Astrocyte (in vitro differentiated cells and primary cell): ENCODE measurements around the gene TSPEAR. TPM values are rescaled to one million over a fixed set of nuclear protein-coding genes. Genes with fewer than 3 reads are reported as not detected.

Source experiments
- DNase-seq: peaks from one replicate; pipeline ENCODE4 v3.0.0-alpha.2; 2010; ENCODE audit warnings: low read depth
- FAIRE-seq: peaks from 2 replicates; lab custom pipeline; 2011; peaks lifted over from hg19 to GRCh38; lab: Jason Lieb, UNC
- H2AFZ ChIP-seq: 2 replicates; pipeline ENCODE4 v1.6.0; 2012; ENCODE audit warnings: low read depth, low read length, inconsistent platforms
- H3K27ac ChIP-seq: 2 replicates; pipeline ENCODE4 v1.5.1; 2011; ENCODE audit warnings: low read depth, low read length, inconsistent platforms
- H3K27me3 ChIP-seq: 2 replicates; pipeline ENCODE4 v1.6.0; 2011; ENCODE audit warnings: low read length, inconsistent platforms; ENCODE audit not compliant: insufficient read depth
- H3K36me3 ChIP-seq: 2 replicates; pipeline ENCODE4 v1.5.1; 2011; ENCODE audit warnings: low read length, inconsistent platforms; ENCODE audit not compliant: insufficient read depth
- H3K4me1 ChIP-seq: 2 replicates; pipeline ENCODE4 v1.5.1; 2011; ENCODE audit warnings: low read length, inconsistent platforms; ENCODE audit not compliant: insufficient read depth
- H3K4me2 ChIP-seq: 2 replicates; pipeline ENCODE4 v1.6.0; 2012; ENCODE audit warnings: low read length, inconsistent platforms
- H3K4me3 ChIP-seq: 2 replicates; pipeline ENCODE4 v1.5.1; 2011; ENCODE audit warnings: low read depth, mild to moderate bottlenecking, low read length, inconsistent platforms; ENCODE audit not compliant: insufficient read depth
- H3K79me2 ChIP-seq: 2 replicates; pipeline ENCODE4 v1.6.0; 2012; ENCODE audit warnings: mild to moderate bottlenecking, low read length, inconsistent platforms; ENCODE audit not compliant: insufficient read depth
- H3K9ac ChIP-seq: 2 replicates; pipeline ENCODE4 v1.6.0; 2012; ENCODE audit warnings: mild to moderate bottlenecking, low read length, inconsistent platforms
- H3K9me3 ChIP-seq: 2 replicates; pipeline ENCODE4 v1.5.1; 2012; ENCODE audit warnings: low read depth, mild to moderate bottlenecking, low read length, inconsistent platforms; ENCODE audit not compliant: insufficient read depth
- H4K20me1 ChIP-seq: 2 replicates; pipeline ENCODE4 v1.6.0; 2012; ENCODE audit warnings: low read length, inconsistent platforms; ENCODE audit not compliant: insufficient read depth
- H3K27ac Mint-ChIP-seq: one replicate; pipeline ENCODE4 v1.8.0; 2021; ENCODE audit warnings: mild to moderate bottlenecking, mixed read lengths; ENCODE audit not compliant: unreplicated experiment
- H3K27me3 Mint-ChIP-seq: one replicate; pipeline ENCODE4 v1.8.0; 2021; ENCODE audit warnings: low read depth, mixed read lengths; ENCODE audit not compliant: unreplicated experiment
- H3K36me3 Mint-ChIP-seq: one replicate; pipeline ENCODE4 v1.8.0; 2021; ENCODE audit warnings: low read depth, mixed read lengths; ENCODE audit not compliant: unreplicated experiment
- H3K4me1 Mint-ChIP-seq: one replicate; pipeline ENCODE4 v1.8.0; 2021; ENCODE audit warnings: low read depth, mixed read lengths; ENCODE audit not compliant: unreplicated experiment
- H3K4me3 Mint-ChIP-seq: one replicate; pipeline ENCODE4 v1.8.0; 2021; ENCODE audit warnings: mild to moderate bottlenecking, moderate library complexity, mixed read lengths; ENCODE audit not compliant: unreplicated experiment
- H3K9me3 Mint-ChIP-seq: one replicate; pipeline ENCODE4 v1.8.0; 2021; ENCODE audit warnings: mild to moderate bottlenecking, mixed read lengths; ENCODE audit not compliant: unreplicated experiment
- EZH2 ChIP-seq: IDR thresholded peaks from 2 replicates; pipeline ENCODE4 v1.6.1; 2012; ENCODE audit warnings: mild to moderate bottlenecking, low read length, inconsistent platforms; ENCODE audit not compliant: insufficient read depth
- total RNA-seq: library from RNA; stranded (reverse); gene quantifications from 2 replicates; pipeline ENCODE4 v1.2.1, GENCODE V29; 2021
- TF ChIP-seq, protein P1 (sequence below): IDR thresholded peaks from 2 replicates; pipeline ENCODE4 v1.5.1; 2011; ENCODE audit warnings: low read depth, mild to moderate bottlenecking, inconsistent platforms, low read length, moderate library complexity; ENCODE audit not compliant: insufficient read depth

Gene TSPEAR
- total RNA-seq, 1 donor from 2014 or later: not detected

DNA sequence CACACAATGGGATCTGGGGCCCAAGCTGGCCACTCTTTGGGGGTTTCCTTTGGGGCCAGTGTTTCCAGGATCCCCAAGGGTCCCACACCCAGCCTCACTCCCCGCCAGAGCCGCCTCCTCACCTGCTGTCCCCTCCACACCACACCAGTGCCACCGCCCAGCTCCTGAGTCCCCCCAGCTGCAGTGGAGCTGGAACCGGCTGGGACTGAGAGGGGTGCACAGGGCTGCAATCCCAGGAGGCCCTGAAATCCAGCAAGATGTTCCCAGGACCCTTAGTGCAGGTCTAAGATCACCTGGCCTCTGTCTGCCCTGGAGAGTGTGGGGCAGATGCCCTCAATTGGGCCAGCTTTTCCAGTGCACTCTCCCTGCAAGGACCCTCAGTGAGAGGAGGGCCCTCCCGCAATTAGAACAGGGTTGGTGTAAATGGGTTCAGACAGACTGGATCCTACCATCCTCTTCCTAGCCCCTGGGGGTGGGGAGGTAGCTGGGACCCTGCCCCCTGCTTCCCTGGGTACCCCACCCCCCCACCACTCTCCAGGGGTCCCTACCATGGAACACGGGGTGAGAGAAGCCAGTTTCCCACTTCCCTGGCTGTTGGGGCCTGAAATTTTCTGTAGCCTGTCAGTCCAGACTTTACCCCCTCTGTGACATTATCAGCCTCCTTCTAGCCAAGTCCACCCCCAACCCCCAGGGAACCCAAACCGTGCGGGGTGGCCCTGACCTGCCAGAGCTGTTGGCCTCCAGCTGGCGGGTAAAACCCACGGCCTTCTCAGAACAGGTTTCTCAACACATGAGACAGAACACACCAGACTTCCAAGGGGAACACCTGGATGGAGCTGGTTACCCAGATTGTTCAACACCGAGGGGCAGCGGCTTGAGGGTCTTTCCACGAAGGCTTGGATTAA lies 7.4 kb downstream of the TSPEAR start:
- Histone ChIP-seq H2AFZ (no peak overlapping the region), H3K4me1 (no peaks in the 10 kb centered on the region), H3K36me3 (no peaks in the 10 kb centered on the region), H3K9me3 (no peaks in the 10 kb centered on the region), H3K4me2 (no peak overlapping the region), H3K79me2 (no peaks in the 10 kb centered on the region), H3K9ac (no peak overlapping the region), H3K27ac (no peak overlapping the region), H3K4me3 (no peak overlapping the region), H4K20me1 (no peaks in the 10 kb centered on the region), H3K27me3 (peaks cover 39% of the 10 kb centered on the region)
- DNase-seq (no peak), FAIRE-seq (no peak)
- TF ChIP-seq EZH2: no peak
- TF ChIP-seq, protein P1, sequence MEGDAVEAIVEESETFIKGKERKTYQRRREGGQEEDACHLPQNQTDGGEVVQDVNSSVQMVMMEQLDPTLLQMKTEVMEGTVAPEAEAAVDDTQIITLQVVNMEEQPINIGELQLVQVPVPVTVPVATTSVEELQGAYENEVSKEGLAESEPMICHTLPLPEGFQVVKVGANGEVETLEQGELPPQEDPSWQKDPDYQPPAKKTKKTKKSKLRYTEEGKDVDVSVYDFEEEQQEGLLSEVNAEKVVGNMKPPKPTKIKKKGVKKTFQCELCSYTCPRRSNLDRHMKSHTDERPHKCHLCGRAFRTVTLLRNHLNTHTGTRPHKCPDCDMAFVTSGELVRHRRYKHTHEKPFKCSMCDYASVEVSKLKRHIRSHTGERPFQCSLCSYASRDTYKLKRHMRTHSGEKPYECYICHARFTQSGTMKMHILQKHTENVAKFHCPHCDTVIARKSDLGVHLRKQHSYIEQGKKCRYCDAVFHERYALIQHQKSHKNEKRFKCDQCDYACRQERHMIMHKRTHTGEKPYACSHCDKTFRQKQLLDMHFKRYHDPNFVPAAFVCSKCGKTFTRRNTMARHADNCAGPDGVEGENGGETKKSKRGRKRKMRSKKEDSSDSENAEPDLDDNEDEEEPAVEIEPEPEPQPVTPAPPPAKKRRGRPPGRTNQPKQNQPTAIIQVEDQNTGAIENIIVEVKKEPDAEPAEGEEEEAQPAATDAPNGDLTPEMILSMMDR: no peak
- no peaks in the 10 kb centered on the region for H3K4me1 Mint-ChIP-seq
- H3K27me3 Mint-ChIP-seq: peaks cover 80% of the 10 kb centered on the region
- H3K9me3 Mint-ChIP-seq: peaks cover 13% of the 10 kb centered on the region
- H3K27ac Mint-ChIP-seq: peak overlapping the region; percentile 18
- no peak overlapping the region for H3K4me3 Mint-ChIP-seq
- no peaks in the 10 kb centered on the region for H3K36me3 Mint-ChIP-seq

DNA sequence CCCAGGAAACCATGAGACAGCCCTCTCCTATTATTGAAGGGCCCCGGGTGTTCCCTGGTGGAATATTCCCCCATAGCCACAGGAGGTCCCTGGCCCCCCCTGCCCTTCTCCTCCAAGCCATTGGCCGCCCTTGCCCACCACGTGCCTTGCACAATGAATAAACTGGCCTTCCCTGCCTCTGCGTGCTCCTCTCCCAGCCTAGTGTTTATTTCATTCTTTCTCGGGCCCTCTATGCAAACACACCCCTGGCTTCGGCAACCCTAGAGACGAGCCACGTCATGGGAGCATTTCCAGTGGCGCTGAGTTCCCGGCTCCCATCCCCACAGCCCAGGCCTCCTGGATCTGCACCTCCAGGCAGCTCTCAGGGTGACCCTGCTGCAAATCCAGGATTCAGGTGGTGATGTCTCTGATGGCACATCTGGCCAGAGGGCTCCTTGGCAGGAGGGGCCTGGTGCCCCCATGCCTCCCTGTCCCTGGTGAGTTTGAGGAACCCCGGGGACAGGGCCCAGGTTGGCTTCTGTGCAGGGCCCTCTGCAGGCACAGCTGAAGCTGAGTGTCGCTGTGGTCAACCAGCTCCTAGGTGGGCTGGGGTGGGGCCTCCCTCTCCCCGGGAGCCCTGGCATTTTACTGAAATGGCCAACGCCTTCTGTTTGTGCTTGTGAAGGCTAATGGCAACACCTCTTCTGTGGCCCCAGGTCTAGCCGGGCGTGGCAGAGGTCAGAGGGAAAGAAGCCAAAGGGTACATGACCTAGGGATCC lies 8.2 kb downstream of the TSPEAR start:
- peaks cover 82% of the 10 kb centered on the region for H3K27me3 Mint-ChIP-seq
- H3K27me3 ChIP-seq: peaks cover 34% of the 10 kb centered on the region

More for the DNA sequence above, 8.2 kb downstream of the TSPEAR start:
- Mint-ChIP-seq H3K36me3 (no peaks in the 10 kb centered on the region), H3K9me3 (peaks cover 13% of the 10 kb centered on the region), H3K4me1 (peaks cover 3% of the 10 kb centered on the region), H3K4me3 (no peak overlapping the region), H3K27ac (no peak overlapping the region)
- no peak for DNase-seq
- H3K27ac ChIP-seq: no peak overlapping the region
- TF ChIP-seq, protein P1: no peak
- TF ChIP-seq EZH2: no peak
- no peaks in the 10 kb centered on the region for H4K20me1 ChIP-seq
- no peaks in the 10 kb centered on the region for H3K4me1 ChIP-seq
- H3K36me3 ChIP-seq: no peaks in the 10 kb centered on the region
- no peak overlapping the region for H3K4me3 ChIP-seq
- H3K9ac ChIP-seq: no peak overlapping the region
- no peaks in the 10 kb centered on the region for H3K9me3 ChIP-seq
- H3K4me2 ChIP-seq: no peak overlapping the region
- no peak overlapping the region for H2AFZ ChIP-seq
- FAIRE-seq: no peak
- H3K79me2 ChIP-seq: no peaks in the 10 kb centered on the region
